Ovary (tissue), 9 donors: Measurements from ENCODE around the gene SLCO3A1. TPM values are rescaled to one million over a fixed set of nuclear protein-coding genes. Genes with fewer than 3 reads are reported as not detected.

ENCODE experiments used
- DNase-seq, 5 donors: peaks; one replicate each; pipeline ENCODE4 v3.0.0-alpha.2; 2019 to 2020
- H3K27ac ChIP-seq, 2 donors: fragments of 200-600 bp; one replicate each; pipeline versions ENCODE4 v1.5.1 to v1.8.0; 2019 to 2022
- H3K27me3 ChIP-seq: fragments of 200-600 bp; one replicate; pipeline ENCODE4 v1.8.0; 2022
- H3K36me3 ChIP-seq: fragments of 200-600 bp; sonication (generic); one replicate; pipeline ENCODE4 v1.5.1; 2019
- H3K4me1 ChIP-seq: one replicate; pipeline ENCODE4 v1.8.1; 2013; ENCODE audit warnings: mild to moderate bottlenecking, moderate library complexity; ENCODE audit not compliant: insufficient read depth
- H3K4me3 ChIP-seq: fragments of 200-600 bp; sonication (generic); one replicate; pipeline ENCODE4 v1.5.1; 2017
- H3K9me3 ChIP-seq, 2 donors: fragments of 200-600 bp in 1 of 2; sonication (generic) in 1 of 2; one replicate each; pipeline versions ENCODE4 v1.5.1 to v1.8.1; 2013 to 2019; ENCODE audit warnings: mild to moderate bottlenecking in 1 of 2, moderate library complexity in 1 of 2
- CTCF ChIP-seq, 3 donors: fragments of 450-650 bp in 2 of 3; fragments of 200-600 bp in 1 of 3; IDR thresholded peaks; one replicate each; pipeline versions ENCODE4 v1.5.1 to v1.8.0; 2016 to 2022; ENCODE audit warnings: antibody characterized with exemption in 3 of 3, mild to moderate bottlenecking in 1 of 3
- EP300 ChIP-seq: sonication (generic); formaldehyde crosslinking; IDR thresholded peaks from one replicate; pipeline ENCODE4 v1.6.1; 2017; ENCODE audit warnings: antibody characterized with exemption
- POLR2A ChIP-seq: fragments of 450-650 bp; IDR thresholded peaks from one replicate; pipeline ENCODE4 v1.6.1; 2017; ENCODE audit warnings: antibody characterized with exemption, mild to moderate bottlenecking, moderate library complexity
- WGBS, 3 donors: extraction: QIAGEN DNeasy Blood & Tissue Kit in 1 of 3; methylation state at CpG; one replicate each; pipeline versions ENCODE4 v1.1.5 to v1.1.7; 2013 to 2017; 5-methylcytosine and 5-hydroxymethylcytosine counted together
- intact Hi-C, 4 donors: fragments of 100-400 bp; cut with DNase I; formaldehyde crosslinking; loops; one replicate each; pipeline versions ENCODE4 v1.11.0 to v1.15.1; 2022 to 2023
- polyA plus RNA-seq, 2 donors: library from polyadenylated mRNA; stranded (reverse); fragments of 200-250 nt in 1 of 2; fragments of 350-450 nt in 1 of 2; fragmentation: Illumina TruSeq in 1 of 2; extraction: RNeasy Lipid Tissue Mini Kit (QIAGEN cat#74804) in 1 of 2; gene quantifications; one replicate each; pipeline ENCODE4 v1.2.3, GENCODE V29; 2013 to 2014
- total RNA-seq, 7 donors: library from RNA; depleted of rRNA in 2 of 7; stranded (reverse); fragments of >200 nt in 2 of 7; fragmentation: NEBNext Ultra II Directional in 3 of 7; extraction: Animal tissue kit (Norgen Biotek cat#: 25700) in 3 of 7; gene quantifications; one replicate each; pipeline versions ENCODE4 v1.1.0 to v1.2.4, GENCODE V29; 2016 to 2023
- donor health status: DM: no; HTN: no; CAD: no; lungs with moderate emphysema.
- donor health status: DM: no; HTN: no; CAD: no.
- donor health status: Bipolar disorder and iron deficiency.
- donor health status: DM: yes; HTN: yes; CAD: no.
- donor health status: DM: no; HTN: no; CAD: no.
- donor health status: DM: yes; HTN: yes; CAD: no.

Gene SLCO3A1
- total and polyA plus RNA-seq, 9 donors, result 5.0 to 20.0 (median 12.5) TPM

- no peak for DNase-seq
- WGBS, 3 donors, result 68 to 81% (median 77%) methylated on average over 3 of the region's 3 CpGs
- intact Hi-C loops, result no loop called here
- Histone ChIP-seq H3K4me3 (no peak overlapping the region), H3K27me3 (no peaks in the 10 kb centered on the region), H3K36me3 (no peaks in the 10 kb centered on the region), H3K27ac (no peak overlapping the region), H3K4me1 (no peaks in the 10 kb centered on the region), H3K9me3 (no peaks in the 10 kb centered on the region)
- TF ChIP-seq CTCF (IDR thresholded peaks at IDR 0.05) (no peak), EP300 (no peak), POLR2A (no peak)
These were observed 189.8 kb downstream of the SLCO3A1 start for GRCh38 chr15:92043283-92043682.

GRCh38 chr15:92044203-92044909 is 190.8 kb downstream of the SLCO3A1 start:
- Histone ChIP-seq H3K9me3 (no peaks in the 10 kb centered on the region), H3K4me1 (no peaks in the 10 kb centered on the region), H3K27ac (no peak overlapping the region), H3K27me3 (no peaks in the 10 kb centered on the region), H3K36me3 (no peaks in the 10 kb centered on the region), H3K4me3 (no peak overlapping the region)
- WGBS, 3 donors, result 88 to 93% (median 91%) methylated on average over 10 of the region's 10 CpGs
- intact Hi-C loops, result no loop called here
- DNase-seq, result no peak
- TF ChIP-seq CTCF (IDR thresholded peaks at IDR 0.05) (no peak), EP300 (no peak), POLR2A (no peak)

DNA sequence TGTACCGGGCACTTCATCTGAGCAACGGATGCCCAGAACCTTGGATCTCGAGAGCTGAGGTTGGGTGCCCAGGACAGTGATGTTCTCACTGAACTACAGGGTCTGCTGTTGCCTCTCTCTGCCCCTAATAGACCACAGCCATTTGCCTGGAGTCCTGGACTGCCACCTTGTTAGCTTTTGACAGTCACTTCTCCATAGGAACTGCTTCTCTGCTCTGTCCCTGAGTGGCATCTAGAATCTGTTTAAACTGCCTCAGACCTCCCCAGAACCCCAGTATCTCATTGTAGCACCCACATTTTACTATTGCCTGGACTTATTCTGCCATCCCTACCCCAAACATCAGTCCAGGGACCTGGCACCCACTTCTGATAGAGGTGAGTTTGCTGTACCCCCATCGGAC is 194.4 kb downstream of the SLCO3A1 start:
- H3K36me3 ChIP-seq, result no peaks in the 10 kb centered on the region
- DNase-seq, result no peak
- no peaks in the 10 kb centered on the region for H3K9me3 ChIP-seq
- H3K4me1 ChIP-seq, result no peaks in the 10 kb centered on the region
- 93 to 97% (median 96%) methylated on average over 4 of the region's 4 CpGs for WGBS, 3 donors
- intact Hi-C loops, result no loop called here
- H3K27me3 ChIP-seq, result no peaks in the 10 kb centered on the region
- no peak for TF ChIP-seq POLR2A
- no peak for TF ChIP-seq EP300
- TF ChIP-seq CTCF (IDR thresholded peaks at IDR 0.05), result no peak
- no peak overlapping the region for H3K27ac ChIP-seq
- H3K4me3 ChIP-seq, result no peak overlapping the region

GRCh38 chr15:92048739-92049138 is 195.2 kb downstream of the SLCO3A1 start:
- Histone ChIP-seq H3K4me1 (no peaks in the 10 kb centered on the region), H3K36me3 (no peaks in the 10 kb centered on the region), H3K4me3 (no peak overlapping the region), H3K27me3 (no peaks in the 10 kb centered on the region), H3K27ac (no peak overlapping the region), H3K9me3 (no peaks in the 10 kb centered on the region)
- 91 to 95% (median 93%) methylated on average over 7 of the region's 7 CpGs for WGBS, 3 donors
- intact Hi-C loops, result no loop called here
- no peak for TF ChIP-seq EP300
- no peak for DNase-seq

- no peak overlapping the region for H3K27ac ChIP-seq
- no peaks in the 10 kb centered on the region for H3K4me1 ChIP-seq
- DNase-seq, result no peak
- no peak for TF ChIP-seq CTCF (IDR thresholded peaks at IDR 0.05)
- no peak for TF ChIP-seq EP300
- TF ChIP-seq POLR2A, result no peak
- H3K36me3 ChIP-seq, result no peaks in the 10 kb centered on the region
- H3K4me3 ChIP-seq, result no peak overlapping the region
- no peaks in the 10 kb centered on the region for H3K9me3 ChIP-seq
- no peaks in the 10 kb centered on the region for H3K27me3 ChIP-seq
- intact Hi-C loops, result no loop called here
- 66 to 70% (median 69%) methylated on average over 10 of the region's 10 CpGs for WGBS, 3 donors
These were observed 195.9 kb downstream of the SLCO3A1 start for GRCh38 chr15:92049290-92049989.
